HepG2 (cell line): Measurements from ENCODE around the gene ZNF195.
A peak's percentile ranks its signal among the peaks of the same experiment; 100 is the strongest.
"Not testable (repeated sequence)": the region's sequence is repeated elsewhere in the genome, so short reads cannot be mapped to it uniquely, and the experiment has no call there.

Source experiments
- CTCF ChIP-seq: sonication (generic); formaldehyde crosslinking; IDR thresholded peaks from 2 replicates; pipeline ENCODE4 v1.5.0; 2020; ENCODE audit warnings: mild to moderate bottlenecking, missing genetic modification reagents, moderate library complexity
- ELF3 ChIP-seq: IDR thresholded peaks from 2 replicates; pipeline ENCODE4 v1.6.1; 2016; ENCODE audit warnings: missing genetic modification reagents, missing compliant biosample characterization
- HBP1 ChIP-seq: IDR thresholded peaks from 2 replicates; pipeline ENCODE4 v1.6.1; 2016; ENCODE audit warnings: low read depth, control low read depth
- HCFC1 ChIP-seq: fragments of 150-350 bp; IDR thresholded peaks from 2 replicates; pipeline ENCODE4 v1.6.1; 2014; ENCODE audit warnings: low read depth, low read length
- POLR2AphosphoS5 ChIP-seq: IDR thresholded peaks from 2 replicates; pipeline ENCODE4 v1.6.1; 2012; ENCODE audit warnings: low read depth, low read length
- SYNCRIP ChIP-seq: fragments of 200-400 bp; formaldehyde crosslinking; IDR thresholded peaks from 2 replicates; pipeline ENCODE4 v1.6.1; 2018; ENCODE audit warnings: mild to moderate bottlenecking, low read depth, low read length; ENCODE audit not compliant: insufficient read depth
- YY1 ChIP-seq: IDR thresholded peaks from 2 replicates; pipeline ENCODE4 v1.6.1; 2011; ENCODE audit warnings: low read length, low read depth, moderate library complexity, mild to moderate bottlenecking; ENCODE audit not compliant: insufficient read depth, insufficient replicate concordance
- ZNF280D ChIP-seq: sonication (generic); formaldehyde crosslinking; IDR thresholded peaks from 2 replicates; pipeline ENCODE4 v1.5.1; 2020; ENCODE audit warnings: mild to moderate bottlenecking, missing genetic modification reagents
- TF ChIP-seq, protein P1 (sequence below): IDR thresholded peaks from 2 replicates; pipeline ENCODE4 v1.6.1; 2016; ENCODE audit warnings: missing compliant biosample characterization, missing genetic modification reagents, borderline replicate concordance
- TF ChIP-seq, protein P2 (sequence below): IDR thresholded peaks from 2 replicates; pipeline ENCODE4 v1.6.1; 2012; ENCODE audit warnings: inconsistent platforms

DNA sequence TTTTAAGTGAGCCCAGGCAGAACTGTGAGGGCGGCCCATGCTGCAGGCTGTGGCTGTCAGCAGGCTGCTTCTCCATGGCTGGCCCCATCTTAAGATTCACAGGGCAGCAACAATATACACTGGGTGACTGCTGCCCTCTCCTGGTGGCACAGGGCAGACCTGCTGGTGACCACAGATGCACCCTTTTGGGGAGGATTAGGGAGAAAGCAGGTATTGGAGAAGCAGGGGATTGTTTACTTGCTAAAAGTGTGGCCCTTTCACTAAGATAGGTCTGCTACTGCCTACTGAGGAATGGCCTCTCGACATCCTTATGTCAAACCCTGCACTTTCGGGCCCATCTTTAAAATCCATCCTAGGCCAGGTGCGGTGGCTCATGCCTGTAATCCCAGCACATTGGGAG, 38.1 kb upstream of the ZNF195 start:
- not testable (repeated sequence) for TF ChIP-seq YY1; HBP1 (CRISPR knock-in tag); ZNF280D (CRISPR knock-in tag); ELF3 (CRISPR knock-in tag); SYNCRIP; POLR2AphosphoS5; HCFC1
- peak; percentile 71 for TF ChIP-seq CTCF (CRISPR knock-in tag)
- TF ChIP-seq, protein P1, sequence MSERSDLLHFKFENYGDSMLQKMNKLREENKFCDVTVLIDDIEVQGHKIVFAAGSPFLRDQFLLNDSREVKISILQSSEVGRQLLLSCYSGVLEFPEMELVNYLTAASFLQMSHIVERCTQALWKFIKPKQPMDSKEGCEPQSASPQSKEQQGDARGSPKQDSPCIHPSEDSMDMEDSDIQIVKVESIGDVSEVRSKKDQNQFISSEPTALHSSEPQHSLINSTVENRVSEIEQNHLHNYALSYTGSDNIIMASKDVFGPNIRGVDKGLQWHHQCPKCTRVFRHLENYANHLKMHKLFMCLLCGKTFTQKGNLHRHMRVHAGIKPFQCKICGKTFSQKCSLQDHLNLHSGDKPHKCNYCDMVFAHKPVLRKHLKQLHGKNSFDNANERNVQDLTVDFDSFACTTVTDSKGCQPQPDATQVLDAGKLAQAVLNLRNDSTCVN (CRISPR knock-in tag) = not testable (repeated sequence)
- TF ChIP-seq, protein P2, sequence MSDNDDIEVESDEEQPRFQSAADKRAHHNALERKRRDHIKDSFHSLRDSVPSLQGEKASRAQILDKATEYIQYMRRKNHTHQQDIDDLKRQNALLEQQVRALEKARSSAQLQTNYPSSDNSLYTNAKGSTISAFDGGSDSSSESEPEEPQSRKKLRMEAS = not testable (repeated sequence)
